ENCODE measurements around the gene EXOC3L4.

DNA sequence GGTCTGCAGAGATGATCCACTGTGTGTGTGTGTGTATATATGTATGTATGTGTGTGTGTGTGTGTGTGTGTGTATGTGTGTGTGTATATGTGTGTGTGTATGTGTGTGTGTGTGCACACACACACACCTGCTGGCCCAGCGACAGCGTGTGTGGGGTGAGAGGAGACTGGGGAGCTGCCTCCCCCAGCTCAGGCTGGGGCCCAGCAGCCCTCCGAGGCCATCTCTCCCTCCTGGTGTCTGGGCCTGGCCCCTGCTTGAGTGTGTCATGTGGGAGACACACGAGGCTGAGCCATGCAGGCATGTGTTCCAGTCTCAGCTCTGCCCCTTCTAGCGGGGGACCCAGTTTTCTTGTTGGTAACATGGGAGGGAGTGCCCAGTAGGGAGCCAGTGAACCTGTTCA lies 18.8 kb downstream of the EXOC3L4 start:
- TF ChIP-seq, protein P1, sequence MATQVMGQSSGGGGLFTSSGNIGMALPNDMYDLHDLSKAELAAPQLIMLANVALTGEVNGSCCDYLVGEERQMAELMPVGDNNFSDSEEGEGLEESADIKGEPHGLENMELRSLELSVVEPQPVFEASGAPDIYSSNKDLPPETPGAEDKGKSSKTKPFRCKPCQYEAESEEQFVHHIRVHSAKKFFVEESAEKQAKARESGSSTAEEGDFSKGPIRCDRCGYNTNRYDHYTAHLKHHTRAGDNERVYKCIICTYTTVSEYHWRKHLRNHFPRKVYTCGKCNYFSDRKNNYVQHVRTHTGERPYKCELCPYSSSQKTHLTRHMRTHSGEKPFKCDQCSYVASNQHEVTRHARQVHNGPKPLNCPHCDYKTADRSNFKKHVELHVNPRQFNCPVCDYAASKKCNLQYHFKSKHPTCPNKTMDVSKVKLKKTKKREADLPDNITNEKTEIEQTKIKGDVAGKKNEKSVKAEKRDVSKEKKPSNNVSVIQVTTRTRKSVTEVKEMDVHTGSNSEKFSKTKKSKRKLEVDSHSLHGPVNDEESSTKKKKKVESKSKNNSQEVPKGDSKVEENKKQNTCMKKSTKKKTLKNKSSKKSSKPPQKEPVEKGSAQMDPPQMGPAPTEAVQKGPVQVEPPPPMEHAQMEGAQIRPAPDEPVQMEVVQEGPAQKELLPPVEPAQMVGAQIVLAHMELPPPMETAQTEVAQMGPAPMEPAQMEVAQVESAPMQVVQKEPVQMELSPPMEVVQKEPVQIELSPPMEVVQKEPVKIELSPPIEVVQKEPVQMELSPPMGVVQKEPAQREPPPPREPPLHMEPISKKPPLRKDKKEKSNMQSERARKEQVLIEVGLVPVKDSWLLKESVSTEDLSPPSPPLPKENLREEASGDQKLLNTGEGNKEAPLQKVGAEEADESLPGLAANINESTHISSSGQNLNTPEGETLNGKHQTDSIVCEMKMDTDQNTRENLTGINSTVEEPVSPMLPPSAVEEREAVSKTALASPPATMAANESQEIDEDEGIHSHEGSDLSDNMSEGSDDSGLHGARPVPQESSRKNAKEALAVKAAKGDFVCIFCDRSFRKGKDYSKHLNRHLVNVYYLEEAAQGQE (IDR thresholded peaks at IDR 0.05; ENCODE audit: insufficient read depth in 1 of 2, low read depth in 2 of 2, low read length in 2 of 2), result no peak
- no peak for TF ChIP-seq SIN3A (IDR thresholded peaks at IDR 0.05; ENCODE audit: borderline replicate concordance, insufficient read depth, low read length)
